GM04504 (cell line): ENCODE data around the gene CCDC92.
A peak's percentile ranks its signal among the peaks of the same experiment; 100 is the strongest.

Source experiments
- DNase-seq: peaks from one replicate; pipeline ENCODE4 v3.0.0-alpha.2; 2012; ENCODE audit warnings: low read depth

CCDC92 gene

GRCh38 chr12:123972457-123973401 is at the start of gene CCDC92, which contains the start of gene ZNF664:
TSS of gene CCDC92 (minus strand) at chr12:123972831. CDS start at chr12:123944305, 28,526 bp downstream.
TSS of gene ZNF664 (plus strand) at chr12:123973215. CDS start at chr12:124012145, 38,930 bp downstream.
- DNase-seq, result peak; percentile 81

- DNase-seq, result no peak
Measured at GRCh38 chr12:124022161-124022560, 49.5 kb upstream of the CCDC92 start.

- DNase-seq, result no peak
Measured at GRCh38 chr12:124021007-124021406, 48.4 kb upstream of the CCDC92 start.

GRCh38 chr12:124020514-124020949 is 47.9 kb upstream of the CCDC92 start:
- DNase-seq, result no peak

DNA sequence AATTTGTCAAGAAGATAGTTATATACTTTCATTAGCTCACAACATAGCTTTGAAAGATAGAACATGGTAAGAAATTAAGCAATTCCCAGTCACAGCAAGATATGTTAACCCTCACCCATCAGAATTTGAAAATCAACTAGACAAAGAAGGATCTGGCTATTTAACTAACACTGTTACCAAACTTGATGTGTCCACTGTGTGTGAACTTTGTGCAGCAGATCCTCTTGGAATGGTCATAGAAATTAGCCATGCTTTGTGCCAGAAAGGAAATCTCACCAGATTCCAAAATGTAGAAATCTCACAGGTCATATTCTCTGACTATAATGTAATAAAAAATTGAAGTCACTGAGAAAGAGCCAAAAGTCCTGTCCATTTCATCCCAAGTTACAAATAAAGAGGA is 46.5 kb upstream of the CCDC92 start:
- DNase-seq, result no peak

DNA sequence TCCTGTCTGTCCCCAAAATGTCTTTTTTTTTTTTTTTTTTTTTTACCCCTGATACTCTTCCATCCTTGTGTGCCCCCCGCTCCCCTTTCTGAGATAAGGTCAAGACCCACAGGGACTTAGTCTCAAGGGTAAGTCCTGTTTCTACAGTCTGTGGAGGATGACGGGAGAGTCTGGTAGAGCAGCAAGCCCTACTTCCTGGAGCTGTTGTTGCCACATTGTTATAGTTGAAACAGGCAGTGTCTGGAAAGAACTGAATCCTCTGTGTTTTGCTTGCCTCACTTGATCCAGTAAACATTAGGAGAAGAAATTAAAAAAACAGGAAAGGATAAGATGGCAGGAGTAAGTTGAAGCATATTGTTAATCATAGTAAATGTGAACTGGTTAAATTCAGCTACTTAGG is 45.9 kb upstream of the CCDC92 start:
- no peak for DNase-seq

DNA sequence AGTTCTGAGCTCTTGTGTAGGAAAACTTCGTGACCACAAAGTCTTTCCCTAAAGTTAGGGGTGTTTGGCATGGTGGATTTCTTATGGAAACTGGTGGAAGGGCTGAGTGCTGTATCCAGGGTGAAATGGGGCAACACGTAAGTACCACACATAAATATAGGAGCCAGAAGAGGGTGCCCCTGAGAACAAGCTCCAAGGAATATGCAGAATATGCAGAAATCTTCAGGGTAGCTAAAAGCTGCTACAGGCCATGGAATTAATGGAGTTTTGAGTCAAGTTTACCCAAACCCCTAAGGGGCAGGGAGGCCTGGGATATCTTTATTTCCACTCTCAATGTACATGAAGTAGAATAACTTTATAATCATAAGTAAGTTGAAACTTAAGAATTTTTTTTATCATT is 44.4 kb upstream of the CCDC92 start:
- DNase-seq, result no peak

DNA sequence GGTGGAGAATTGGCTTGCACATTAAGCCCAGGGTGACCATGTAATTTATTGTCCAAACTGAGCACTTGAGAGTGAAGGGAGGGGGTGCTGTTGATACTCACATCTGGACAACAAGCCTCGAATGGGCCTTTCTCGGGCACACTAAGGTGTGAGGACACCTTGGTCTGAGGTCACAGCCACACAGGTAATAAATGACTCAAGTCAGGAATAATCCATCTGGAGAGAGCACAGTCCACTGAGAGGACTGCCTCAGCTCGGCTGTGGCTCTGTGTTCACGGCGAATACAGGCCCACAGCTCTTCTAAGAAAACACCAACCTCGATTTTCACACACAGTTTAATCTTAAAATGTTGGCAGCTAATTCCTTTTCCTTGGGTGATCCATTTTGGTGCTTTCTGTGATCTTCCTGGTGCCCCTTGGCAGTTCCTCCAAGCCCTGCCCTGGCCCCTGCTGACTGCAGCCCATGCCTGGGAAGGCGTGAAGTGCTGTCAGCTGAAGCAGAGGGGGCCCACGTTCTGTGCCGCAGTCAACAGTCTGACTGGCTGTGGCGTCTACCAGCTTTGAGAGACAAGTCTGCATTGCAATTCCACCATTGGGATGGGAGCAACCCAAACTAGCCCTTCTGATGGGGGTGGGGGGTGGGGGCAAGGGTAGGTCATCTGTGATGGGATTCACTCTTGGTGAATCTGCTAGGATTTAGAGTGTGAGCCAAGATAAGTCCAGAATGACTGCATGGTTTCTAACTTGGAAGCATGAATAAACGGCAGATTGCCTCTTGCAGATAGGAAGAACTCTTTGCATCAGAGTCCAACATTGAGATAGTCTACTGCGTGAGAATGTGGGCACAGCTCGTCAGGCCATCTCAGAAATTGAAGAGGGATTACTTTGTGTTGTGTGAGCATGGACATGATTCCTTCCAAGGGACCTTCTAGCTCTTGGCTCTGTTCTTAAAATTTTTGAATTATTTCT is 43.1 kb upstream of the CCDC92 start:
- DNase-seq, result no peak

- no peak for DNase-seq
Measured at GRCh38 chr12:124013073-124013472, 40.4 kb upstream of the CCDC92 start.

DNA sequence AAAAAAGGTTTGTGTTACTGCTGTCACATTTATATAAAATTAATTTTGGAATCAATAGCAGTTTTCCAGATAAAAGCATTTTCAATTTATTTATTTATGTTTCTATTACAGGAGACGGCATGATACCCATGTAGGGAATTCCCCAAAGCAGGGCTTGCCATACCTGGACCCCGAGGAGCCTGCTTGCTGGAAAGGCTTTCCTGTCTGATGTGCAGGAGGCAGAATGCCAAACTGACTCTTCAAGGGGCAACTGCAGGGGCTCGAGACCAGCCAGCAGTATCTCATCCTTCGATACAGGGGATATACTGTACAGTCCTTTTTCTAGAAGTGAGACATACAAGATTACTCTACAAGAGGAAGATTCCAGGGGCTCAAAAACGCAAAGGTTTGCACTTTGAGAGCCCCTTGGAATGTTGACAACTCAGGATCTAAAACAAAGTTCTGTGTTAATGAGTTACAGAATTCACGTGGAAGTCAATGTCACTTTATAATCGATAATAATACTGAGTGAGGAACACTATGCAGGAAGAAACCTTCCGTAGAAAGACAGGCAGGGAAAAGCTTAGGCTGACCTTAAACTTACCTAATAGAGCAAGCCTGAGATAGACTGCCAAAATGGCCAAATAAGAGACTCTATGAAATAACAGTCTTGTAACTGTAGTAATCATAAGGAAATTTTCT is 38.9 kb upstream of the CCDC92 start:
- no peak for DNase-seq

GRCh38 chr12:124010687-124011086 is 38.1 kb upstream of the CCDC92 start:
- DNase-seq, result no peak

- no peak for DNase-seq
Measured at GRCh38 chr12:124009781-124010180, 37.1 kb upstream of the CCDC92 start.

DNA sequence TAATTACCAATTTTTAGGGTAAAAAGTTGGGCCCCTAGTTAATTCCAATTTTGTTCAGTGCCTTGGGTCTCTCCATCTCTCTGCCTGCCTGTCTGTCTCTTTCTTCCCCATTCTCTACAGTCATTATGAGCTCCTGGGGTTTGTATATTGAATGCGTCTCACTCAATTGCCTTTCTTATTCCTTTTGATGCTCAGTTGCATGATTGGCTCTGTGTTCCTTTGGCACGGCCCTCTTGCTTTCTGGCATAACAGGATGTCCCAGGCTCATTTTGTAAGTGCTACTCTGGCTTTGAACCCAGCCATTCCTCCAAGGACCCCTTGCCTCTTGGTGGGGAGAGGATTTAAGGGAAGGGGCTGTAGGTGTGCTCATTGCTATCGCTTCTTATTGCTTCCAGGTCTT is 36.0 kb upstream of the CCDC92 start:
- DNase-seq, result no peak

DNA sequence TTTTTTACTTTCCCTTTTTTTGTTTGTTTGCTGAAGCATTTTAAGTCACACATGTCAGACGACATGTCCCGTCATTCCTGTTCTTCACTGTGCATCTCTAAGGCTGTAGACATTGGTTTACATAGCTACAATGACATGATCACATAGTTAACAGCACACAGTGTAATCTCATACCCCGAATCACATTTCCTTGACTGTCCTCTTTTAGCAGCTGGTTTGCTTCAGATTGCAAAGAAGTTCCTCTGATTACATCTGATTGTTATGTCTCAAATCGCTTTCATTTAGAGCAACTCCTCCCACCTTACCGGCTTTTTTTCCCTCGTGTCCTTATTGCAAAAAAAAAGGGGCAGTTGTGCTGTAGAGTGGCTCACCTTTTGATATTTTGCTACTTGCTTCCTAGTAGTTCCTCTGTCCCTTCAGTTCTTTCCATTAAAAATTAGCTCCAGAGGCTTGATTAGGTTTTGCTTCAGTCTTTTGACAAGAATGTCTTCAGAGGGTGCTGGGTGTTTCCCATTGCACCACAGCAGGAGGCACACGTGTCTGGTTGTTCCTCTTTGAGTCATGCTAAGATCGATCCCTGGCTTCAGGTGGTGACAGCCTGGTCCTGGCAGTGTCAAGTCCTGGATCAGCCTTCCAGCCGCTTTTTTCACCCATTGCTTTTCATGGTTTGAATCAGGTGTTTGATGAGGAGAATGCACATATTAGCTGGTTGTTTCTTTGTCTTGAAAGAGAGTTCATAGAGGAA is 35.4 kb upstream of the CCDC92 start:
- no peak for DNase-seq

GRCh38 chr12:124006846-124007713 is 34.4 kb upstream of the CCDC92 start:
- DNase-seq, result no peak

DNA sequence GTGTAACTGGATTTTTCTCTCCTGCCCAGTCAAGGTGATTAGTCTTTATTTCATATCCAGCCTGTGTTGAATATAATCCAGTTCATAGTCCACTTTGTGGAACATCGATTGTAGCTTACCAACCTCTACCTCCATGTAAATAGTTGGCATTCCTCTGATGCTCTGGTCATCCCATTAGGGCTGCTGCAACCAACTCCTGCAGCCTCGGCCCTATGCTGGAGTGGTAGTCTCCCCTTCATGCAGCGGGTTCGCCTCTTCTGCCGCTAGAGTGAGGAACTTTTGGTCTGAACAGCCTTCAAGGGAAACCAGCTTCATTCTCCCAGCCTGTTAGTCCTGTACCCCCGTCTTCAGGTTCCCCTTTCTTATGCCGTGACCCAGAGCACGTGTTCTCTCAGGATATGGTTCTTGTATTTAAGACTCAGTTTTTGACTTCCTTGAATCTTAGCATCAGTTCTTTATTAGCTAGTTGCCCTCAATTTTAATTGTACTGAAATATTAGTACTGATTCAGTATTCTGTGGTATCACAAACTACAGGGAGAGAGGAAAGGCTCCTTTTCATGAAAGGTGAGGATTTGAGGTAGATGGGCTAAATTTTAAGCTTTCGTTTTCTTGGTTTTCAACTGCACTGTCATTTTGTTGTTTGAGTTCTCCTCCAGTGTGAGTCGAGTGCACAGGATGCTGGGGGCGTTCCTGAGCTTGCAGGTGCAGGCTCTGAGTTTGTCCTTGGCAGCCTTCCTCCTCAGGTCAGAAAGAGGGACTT is 33.6 kb upstream of the CCDC92 start:
- no peak for DNase-seq

DNA sequence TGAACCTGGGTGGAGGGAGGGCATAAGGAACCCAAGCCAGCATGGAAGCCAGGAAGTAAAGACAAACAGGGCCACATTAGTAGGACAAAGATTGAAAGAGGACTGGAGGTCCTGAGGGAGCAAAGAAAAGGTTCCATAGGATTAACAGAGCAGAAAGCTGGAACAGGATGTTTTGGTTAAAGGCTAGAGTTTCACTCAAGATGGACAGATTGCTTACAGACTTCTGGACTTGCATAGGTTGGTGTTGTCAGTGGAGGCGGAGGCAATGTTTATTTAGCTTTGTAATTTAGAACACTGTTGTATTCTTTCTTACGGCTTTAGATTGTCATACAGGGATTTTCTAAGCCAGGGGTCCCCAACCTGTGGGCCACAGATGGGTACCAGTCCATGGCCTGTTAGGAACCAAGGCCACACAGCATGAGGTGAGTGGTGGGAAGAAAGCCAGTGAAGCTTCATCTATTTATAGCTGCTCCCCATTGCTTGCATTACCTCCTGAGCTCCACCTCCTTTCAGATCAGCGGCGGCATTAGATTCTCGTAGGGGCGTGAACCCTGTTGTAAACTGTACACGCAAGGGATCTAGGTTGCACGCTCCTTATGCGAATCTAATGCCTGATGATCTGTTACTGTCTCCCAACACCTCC is 31.7 kb upstream of the CCDC92 start:
- no peak for DNase-seq

GRCh38 chr12:124002654-124003053 is 30.0 kb upstream of the CCDC92 start:
- DNase-seq, result no peak
